Body of pancreas (tissue), 4 donors: ENCODE results near the gene IGF1R. TPM values are rescaled to one million over a fixed set of nuclear protein-coding genes. Genes with fewer than 3 reads are reported as not detected.

Experiments used
- ATAC-seq: fragments of 150-250 bp; one replicate; pipeline ENCODE4 v1.9.1; 2016
- DNase-seq, 4 donors: peaks; one replicate each; pipeline ENCODE4 v3.0.0-alpha.2; 2019
- H3K27ac ChIP-seq, 4 donors: fragments of 200-600 bp; sonication (generic); 1 replicate in 3 of 4; 2 replicates in 1 of 4; pipeline versions ENCODE4 v1.5.1 to v1.6.1; 2016 to 2019; ENCODE audit warnings: mild to moderate bottlenecking in 1 of 4, mixed read lengths in 1 of 4, moderate library complexity in 1 of 4
- H3K27me3 ChIP-seq, 2 donors: fragments of 200-600 bp; sonication (generic); one replicate each; pipeline ENCODE4 v1.6.0; 2016; ENCODE audit warnings: mild to moderate bottlenecking in 1 of 2
- H3K36me3 ChIP-seq, 2 donors: fragments of 200-600 bp; sonication (generic); replicated peaks in 1 of 2; 2 replicates each; pipeline ENCODE4 v1.5.1; 2016; ENCODE audit warnings: low read depth in 2 of 2; ENCODE audit not compliant: insufficient read depth in 1 of 2
- H3K4me1 ChIP-seq: fragments of 200-600 bp; sonication (generic); one replicate; pipeline ENCODE4 v1.6.0; 2016
- H3K4me3 ChIP-seq, 2 donors: fragments of 200-600 bp; sonication (generic); 1 replicate in 1 of 2; 2 replicates in 1 of 2; pipeline ENCODE4 v1.5.1; 2016 to 2019
- H3K9me3 ChIP-seq, 3 donors: fragments of 200-600 bp; sonication (generic); 1 replicate in 2 of 3; 2 replicates in 1 of 3; pipeline ENCODE4 v1.5.1; 2016
- CTCF ChIP-seq, 7 experiments: fragments of 450-650 bp in 4 of 7; fragments of 200-600 bp in 3 of 7; sonication (generic) in 3 of 7; IDR thresholded peaks; one replicate each; pipeline ENCODE4 v1.5.1; 2016 to 2019; ENCODE audit warnings: antibody characterized with exemption in 7 of 7
- POLR2A ChIP-seq, 3 donors: fragments of 450-650 bp; IDR thresholded peaks; one replicate each; pipeline ENCODE4 v1.6.1; 2016; ENCODE audit warnings: antibody characterized with exemption in 3 of 3, mild to moderate bottlenecking in 2 of 3
- WGBS, 2 donors: methylation state at CpG; one replicate each; pipeline ENCODE4 v1.1.5; 2017; 5-methylcytosine and 5-hydroxymethylcytosine counted together
- intact Hi-C: fragments of 100-400 bp; cut with DNase I; formaldehyde crosslinking; loops from one replicate; pipeline ENCODE4 v1.15.1; 2023
- total RNA-seq, 2 donors: library from RNA; depleted of rRNA; stranded (reverse); fragments of >200 nt; gene quantifications; one replicate each; pipeline ENCODE4 v1.1.0, GENCODE V29; 2016

IGF1R gene
- total RNA-seq, 2 donors from 2014 or later: 34.8 to 55.7 TPM

- Histone ChIP-seq H3K36me3 (no peaks in the 10 kb centered on the region), H3K4me3 (no peak overlapping the region), H3K27ac (no peak overlapping the region), H3K9me3 (no peaks in the 10 kb centered on the region), H3K27me3 (no peaks in the 10 kb centered on the region), H3K4me1 (peaks cover 46% of the 10 kb centered on the region)
- DNase-seq (no peak), ATAC-seq (no peak)
- TF ChIP-seq CTCF (IDR thresholded peaks at IDR 0.05) (no peak), POLR2A (IDR thresholded peaks at IDR 0.05) (no peak)
- WGBS, 2 donors: 91 to 94% methylated on average over 7 of the region's 7 CpGs
- intact Hi-C loops: no loop called here
Observed at GRCh38 chr15:98678484-98678883, 30.1 kb downstream of the IGF1R start.

- Histone ChIP-seq H3K36me3 (no peaks in the 10 kb centered on the region), H3K4me3 (no peak overlapping the region), H3K27ac (no peak overlapping the region), H3K27me3 (no peaks in the 10 kb centered on the region), H3K9me3 (no peaks in the 10 kb centered on the region), H3K4me1 (peaks cover 42% of the 10 kb centered on the region)
- ATAC-seq: no peak
- WGBS, 2 donors: 73 to 82% methylated on average over 7 of the region's 7 CpGs
- intact Hi-C loops: no loop called here
- TF ChIP-seq CTCF (IDR thresholded peaks at IDR 0.05) (no peak), POLR2A (IDR thresholded peaks at IDR 0.05) (no peak)
- no peak for DNase-seq
Observed at GRCh38 chr15:98681061-98681460, 32.7 kb downstream of the IGF1R start.

GRCh38 chr15:98682992-98683701, 34.8 kb downstream of the IGF1R start:
- intact Hi-C loops: no loop called here
- 59 to 73% methylated on average over 9 of the region's 9 CpGs for WGBS, 2 donors
- TF ChIP-seq CTCF (IDR thresholded peaks at IDR 0.05): no peak
- no peak for TF ChIP-seq POLR2A (IDR thresholded peaks at IDR 0.05)
- Histone ChIP-seq H3K27me3 (no peaks in the 10 kb centered on the region), H3K9me3 (no peaks in the 10 kb centered on the region), H3K4me3 (no peak overlapping the region), H3K36me3 (no peaks in the 10 kb centered on the region), H3K4me1 (peaks cover 47% of the 10 kb centered on the region), H3K27ac (no peak overlapping the region)
- DNase-seq (no peak), ATAC-seq (no peak)

GRCh38 chr15:98683831-98684230, 35.5 kb downstream of the IGF1R start:
- H3K36me3 ChIP-seq: no peaks in the 10 kb centered on the region
- no peaks in the 10 kb centered on the region for H3K9me3 ChIP-seq
- no peak for TF ChIP-seq CTCF (IDR thresholded peaks at IDR 0.05)
- H3K27me3 ChIP-seq: no peaks in the 10 kb centered on the region
- DNase-seq (no peak), ATAC-seq (no peak)
- H3K27ac ChIP-seq: peak overlapping the region in 1 of 4 donors; percentile 8
- 55 to 70% methylated on average over 5 of the region's 5 CpGs for WGBS, 2 donors
- H3K4me1 ChIP-seq: peaks cover 54% of the 10 kb centered on the region
- H3K4me3 ChIP-seq: no peak overlapping the region
- intact Hi-C loops: no loop called here

DNA sequence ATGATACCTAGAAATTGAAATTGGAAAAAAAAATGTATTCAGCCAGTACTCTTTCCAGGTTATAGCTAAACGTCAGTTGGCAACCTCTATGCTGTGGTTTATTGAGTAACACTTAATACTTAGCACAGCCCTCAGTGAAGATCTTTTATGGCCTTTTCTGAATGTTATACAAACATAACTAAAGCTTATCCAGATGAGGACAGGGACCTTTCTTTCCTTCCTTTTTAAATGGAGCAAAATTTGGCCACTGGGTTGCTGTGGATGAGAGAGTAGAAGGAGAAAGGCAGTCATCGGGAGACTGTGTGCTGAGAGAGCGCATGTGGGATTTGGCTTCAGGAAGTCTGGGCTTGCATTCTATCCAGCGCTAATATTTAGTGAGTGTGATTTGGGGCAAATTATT, 36.1 kb downstream of the IGF1R start:
- Histone ChIP-seq H3K4me1 (peaks cover 59% of the 10 kb centered on the region), H3K27ac (peak overlapping the region in 2 of 4 donors; percentile 22 to 32)
- 40 to 54% methylated on average over 4 of the region's 4 CpGs for WGBS, 2 donors

More for the DNA sequence above, 36.1 kb downstream of the IGF1R start:
- H3K36me3 ChIP-seq: no peaks in the 10 kb centered on the region
- intact Hi-C loops: no loop called here
- no peak for ATAC-seq
- no peak for TF ChIP-seq POLR2A (IDR thresholded peaks at IDR 0.05)
- TF ChIP-seq CTCF (IDR thresholded peaks at IDR 0.05): no peak
- H3K4me3 ChIP-seq: no peak overlapping the region
- H3K27me3 ChIP-seq: no peaks in the 10 kb centered on the region
- no peaks in the 10 kb centered on the region for H3K9me3 ChIP-seq
- no peak for DNase-seq
